ENCODE measurements around the gene OSBPL7.

Gene OSBPL7

GRCh38 chr17:47763913-47764582, 57.5 kb downstream of the OSBPL7 start:
- Histone ChIP-seq H3K4me1 (ENCODE audit: insufficient read depth, low read length) (no peaks in the 10 kb centered on the region), H3K36me3 (ENCODE audit: insufficient read depth, low read length) (no peaks in the 10 kb centered on the region), H3K9me3 (ENCODE audit: control insufficient read depth, insufficient read depth, low read length) (no peaks in the 10 kb centered on the region; the same call in 1 of the 2 replicates), H3K9ac (ENCODE audit: low read depth, low read length) (no peak overlapping the region)

- H3K9me3 ChIP-seq (ENCODE audit: control insufficient read depth, insufficient read depth, low read length) = no peaks in the 10 kb centered on the region; the same call in 1 of the 2 replicates
- H3K36me3 ChIP-seq (ENCODE audit: insufficient read depth, low read length) = no peaks in the 10 kb centered on the region
- no peaks in the 10 kb centered on the region for H3K4me1 ChIP-seq (ENCODE audit: insufficient read depth, low read length)
- no peak overlapping the region for H3K9ac ChIP-seq (ENCODE audit: low read depth, low read length)
These were observed 58.9 kb downstream of the OSBPL7 start for GRCh38 chr17:47762728-47763127.

- no peak overlapping the region for H3K9ac ChIP-seq (ENCODE audit: low read depth, low read length)
- no peaks in the 10 kb centered on the region; the same call in 1 of the 2 replicates for H3K9me3 ChIP-seq (ENCODE audit: control insufficient read depth, insufficient read depth, low read length)
- no peaks in the 10 kb centered on the region for H3K36me3 ChIP-seq (ENCODE audit: insufficient read depth, low read length)
- no peaks in the 10 kb centered on the region for H3K4me1 ChIP-seq (ENCODE audit: insufficient read depth, low read length)
These were observed 61.0 kb downstream of the OSBPL7 start for GRCh38 chr17:47760409-47761140.

GRCh38 chr17:47757386-47757785, 64.2 kb downstream of the OSBPL7 start:
- Histone ChIP-seq H3K9ac (ENCODE audit: low read depth, low read length) (no peak overlapping the region), H3K9me3 (ENCODE audit: control insufficient read depth, insufficient read depth, low read length) (no peaks in the 10 kb centered on the region; the same call in 1 of the 2 replicates), H3K4me1 (ENCODE audit: insufficient read depth, low read length) (no peaks in the 10 kb centered on the region), H3K36me3 (ENCODE audit: insufficient read depth, low read length) (no peaks in the 10 kb centered on the region)

Measured in ES-I3 (cell line).